Stimulated activated CD8-positive, alpha-beta memory T cell treated with anti-CD3 and anti-CD28 coated beads, Interleukin-15, amount 100 ng/mL, for 4 hours (primary cell): Measurements from ENCODE around the gene EVI5.
"Not testable (repeated sequence)": the region's sequence is repeated elsewhere in the genome, so short reads cannot be mapped to it uniquely, and the experiment has no call there.

ENCODE experiments used
- DNase-seq, 2 donors: peaks; one replicate each; pipeline ENCODE4 v3.0.0-alpha.2; 2020; ENCODE audit warnings: low read depth in 2 of 2

EVI5 gene

GRCh38 chr1:92577261-92577895 is 207.5 kb downstream of the EVI5 start:
- DNase-seq: no peak

DNA sequence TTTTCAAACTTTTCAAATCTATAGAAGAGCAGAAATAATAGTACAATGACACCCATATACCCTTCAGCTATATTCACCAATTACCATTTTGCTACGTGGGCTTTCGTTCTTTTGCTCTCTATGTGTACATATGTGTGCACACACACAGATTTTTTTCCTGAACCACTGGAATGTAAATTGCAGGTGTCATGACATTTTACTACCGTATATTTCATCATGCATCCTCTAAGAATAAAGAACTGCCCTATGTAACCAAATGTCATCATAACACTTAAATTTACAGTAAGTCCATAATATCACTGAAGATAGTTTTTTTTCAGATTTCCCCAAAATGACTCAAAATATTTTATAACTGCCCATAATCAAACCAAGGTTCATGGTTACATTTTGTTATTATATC is 209.8 kb downstream of the EVI5 start:
- no peak for DNase-seq

GRCh38 chr1:92572520-92572919 is 212.4 kb downstream of the EVI5 start:
- DNase-seq: no peak

- no peak for DNase-seq
Observed at GRCh38 chr1:92571578-92571977, 213.3 kb downstream of the EVI5 start.

DNA sequence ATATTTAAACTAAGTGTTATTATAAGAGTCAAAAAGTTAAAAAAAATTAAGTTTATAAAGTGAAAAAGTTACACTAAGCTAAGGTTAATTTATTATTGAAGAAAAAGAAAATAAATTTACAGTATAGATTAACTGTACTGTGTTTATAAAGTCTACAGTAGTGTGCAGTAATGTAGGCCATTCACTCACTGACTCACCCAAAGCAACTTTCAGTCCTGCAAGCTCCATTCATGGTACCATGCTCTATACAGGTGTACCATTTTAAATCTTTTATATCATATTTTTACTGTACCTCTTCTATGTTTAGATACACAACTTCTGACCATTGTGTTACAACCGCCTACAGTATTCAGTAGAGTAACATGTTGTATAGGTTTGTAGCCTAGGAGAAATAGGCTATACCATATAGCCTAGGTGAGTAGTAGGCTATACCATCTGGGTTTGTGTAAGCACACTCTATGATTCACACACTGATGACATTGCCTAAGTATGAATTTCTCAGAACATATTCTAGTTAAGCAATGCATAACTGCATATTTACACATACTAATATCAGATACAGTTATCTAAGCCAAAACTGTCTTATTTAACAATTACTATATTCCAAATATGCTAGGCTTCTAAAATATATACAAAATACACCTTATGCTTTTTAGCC is 217.6 kb downstream of the EVI5 start:
- DNase-seq: no peak

- DNase-seq: no peak
Observed at GRCh38 chr1:92563457-92564216, 221.3 kb downstream of the EVI5 start.

DNA sequence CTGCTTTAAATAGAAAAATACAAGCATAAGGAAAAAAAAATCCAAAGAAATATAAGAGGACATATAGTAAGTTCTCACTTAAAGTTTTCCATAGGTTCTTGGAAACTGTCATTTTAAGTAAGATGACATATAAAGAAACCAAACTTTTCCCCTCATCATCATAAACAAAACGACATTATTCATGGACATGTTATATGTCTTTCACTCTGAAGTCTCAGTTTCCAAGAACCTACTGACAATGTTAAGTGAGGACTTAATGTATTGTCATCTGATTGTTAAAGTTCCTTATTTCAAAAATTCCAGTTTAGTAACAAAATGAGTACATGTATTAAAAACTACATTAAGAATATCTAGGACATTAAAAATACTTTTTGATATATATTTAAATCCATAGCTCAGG is 228.6 kb downstream of the EVI5 start:
- DNase-seq: no peak

GRCh38 chr1:92554216-92554615 is 230.7 kb downstream of the EVI5 start:
- no peak for DNase-seq

- no peak for DNase-seq
Observed at GRCh38 chr1:92551916-92552315, 233.0 kb downstream of the EVI5 start.

DNA sequence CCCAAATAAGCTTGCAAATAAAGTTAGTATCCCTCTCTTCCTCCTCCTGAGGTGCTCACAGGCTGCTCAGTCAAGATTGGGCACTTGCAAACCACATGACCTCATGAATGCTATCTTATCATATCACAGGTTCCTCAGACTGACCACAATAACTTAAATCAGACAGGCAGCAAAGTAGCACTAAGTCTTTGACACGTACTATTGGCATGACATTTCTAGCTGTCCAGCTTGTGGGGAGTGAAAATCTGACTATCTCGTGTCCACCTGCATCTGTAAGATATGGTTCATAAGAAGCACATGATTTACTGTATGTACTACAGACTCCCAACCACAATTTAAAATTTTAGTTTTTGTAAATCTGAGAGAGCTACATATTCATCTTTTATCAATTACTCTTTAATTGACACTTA is 240.1 kb downstream of the EVI5 start:
- no peak for DNase-seq

DNA sequence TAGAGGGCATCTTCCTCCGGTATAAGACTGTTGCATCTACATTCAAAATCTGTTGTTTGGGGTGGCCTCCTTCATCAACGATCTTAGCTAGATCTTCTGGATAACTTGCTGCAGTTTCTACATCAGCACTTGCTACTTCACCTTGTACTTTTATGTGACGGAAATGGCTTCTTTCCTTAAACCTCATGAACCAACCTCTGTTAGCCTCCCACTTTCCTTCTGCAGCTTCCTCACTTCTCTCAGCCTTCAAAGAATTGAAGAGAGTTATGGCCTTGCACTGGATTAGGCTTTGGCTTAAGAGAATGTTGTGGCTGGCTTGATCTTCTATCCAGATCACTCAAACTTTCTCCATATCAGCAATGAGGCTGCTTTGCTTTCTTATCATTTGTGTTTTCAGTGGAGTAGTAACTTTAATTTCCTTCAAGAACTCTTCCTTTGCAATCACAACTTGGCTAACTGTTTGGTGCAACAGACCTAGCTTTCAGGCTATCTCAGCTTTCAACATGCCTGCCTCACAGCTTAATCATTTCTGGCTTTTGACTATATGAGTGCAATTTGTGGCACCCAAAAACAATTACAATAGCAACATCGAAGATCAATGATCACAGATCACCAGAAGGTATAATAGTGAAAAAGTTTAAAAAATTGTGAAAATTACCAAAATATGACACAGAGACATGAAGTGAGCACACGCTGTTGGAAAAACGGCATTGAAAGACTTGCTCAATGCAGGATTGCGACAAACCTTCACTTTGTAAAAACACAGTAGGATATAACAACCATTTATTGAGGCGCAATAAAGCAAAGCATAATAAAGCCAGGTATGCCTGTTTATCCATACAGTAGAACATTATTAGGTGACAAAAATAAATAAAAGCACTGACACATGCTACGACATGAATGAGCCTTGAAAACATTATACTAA is 241.5 kb downstream of the EVI5 start:
- no peak for DNase-seq

GRCh38 chr1:92538413-92539061 is 246.4 kb downstream of the EVI5 start:
- DNase-seq: no peak

DNA sequence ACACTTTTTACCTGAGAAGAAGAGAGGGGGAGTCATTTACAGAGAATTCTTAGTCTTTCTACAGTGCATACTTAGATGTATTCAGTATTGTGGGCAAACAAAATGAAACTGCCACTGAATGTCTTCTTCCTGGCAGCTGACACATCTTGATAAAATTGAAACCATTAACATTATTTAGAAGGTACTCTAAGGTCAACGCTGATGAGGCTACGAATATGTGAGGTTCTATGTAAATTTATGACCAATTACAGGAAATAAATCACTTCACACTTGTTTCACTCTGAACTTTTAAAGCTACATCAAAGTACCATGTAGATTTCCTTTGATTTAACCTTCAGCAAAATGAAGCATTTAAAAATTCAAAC is 246.9 kb downstream of the EVI5 start:
- no peak for DNase-seq

GRCh38 chr1:92536980-92537884 is 247.7 kb downstream of the EVI5 start:
- DNase-seq: no peak

GRCh38 chr1:92536211-92536979 is 248.5 kb downstream of the EVI5 start:
- no peak for DNase-seq

DNA sequence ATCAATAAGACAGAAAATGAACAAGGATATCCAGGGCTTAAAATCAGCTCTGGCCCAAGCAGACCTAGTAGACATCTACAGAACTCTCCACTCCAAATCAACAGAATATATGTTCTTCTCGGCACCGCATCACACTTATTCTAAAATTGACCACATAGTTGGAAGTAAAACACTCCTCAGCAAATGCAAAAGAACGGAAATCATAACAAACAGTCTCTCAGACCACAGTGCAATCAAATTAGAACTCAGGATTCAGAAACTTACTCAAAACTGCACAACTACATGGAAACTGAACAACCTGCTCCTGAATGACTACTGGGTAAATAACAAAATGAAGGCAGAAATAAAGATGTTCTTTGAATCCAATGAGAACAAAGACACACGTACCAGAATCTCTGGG is 252.5 kb downstream of the EVI5 start:
- not testable (repeated sequence) for DNase-seq

GRCh38 chr1:92531939-92532338 is 253.0 kb downstream of the EVI5 start:
- not testable (repeated sequence) for DNase-seq

DNA sequence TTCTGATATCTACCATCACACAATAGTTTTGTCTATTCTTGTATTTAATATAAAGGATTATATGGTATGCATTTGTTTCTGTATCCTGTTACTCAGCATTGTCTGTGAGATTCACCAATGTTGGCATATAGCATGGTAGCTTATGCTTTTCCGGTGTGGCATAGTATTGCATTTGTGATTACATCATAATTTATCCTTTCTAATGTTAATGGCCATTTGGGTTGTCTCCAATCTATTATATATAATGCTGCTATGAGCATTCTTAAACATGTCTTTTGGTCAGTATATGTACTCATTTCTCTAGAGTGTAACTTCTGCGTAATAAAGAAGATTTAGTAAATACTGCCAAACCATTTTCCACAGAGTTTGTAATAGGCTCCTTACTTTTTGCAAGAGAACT is 257.2 kb downstream of the EVI5 start:
- DNase-seq: no peak

- DNase-seq: not testable (repeated sequence)
Observed at GRCh38 chr1:92524944-92525590, 259.8 kb downstream of the EVI5 start.
